ENCODE results near the gene CACNA1B. TPM values are rescaled to one million over a fixed set of nuclear protein-coding genes. Genes with fewer than 3 reads are reported as not detected.

CACNA1B gene
- total RNA-seq, 1 experiment from 2014 or later: 0.34 TPM

DNA sequence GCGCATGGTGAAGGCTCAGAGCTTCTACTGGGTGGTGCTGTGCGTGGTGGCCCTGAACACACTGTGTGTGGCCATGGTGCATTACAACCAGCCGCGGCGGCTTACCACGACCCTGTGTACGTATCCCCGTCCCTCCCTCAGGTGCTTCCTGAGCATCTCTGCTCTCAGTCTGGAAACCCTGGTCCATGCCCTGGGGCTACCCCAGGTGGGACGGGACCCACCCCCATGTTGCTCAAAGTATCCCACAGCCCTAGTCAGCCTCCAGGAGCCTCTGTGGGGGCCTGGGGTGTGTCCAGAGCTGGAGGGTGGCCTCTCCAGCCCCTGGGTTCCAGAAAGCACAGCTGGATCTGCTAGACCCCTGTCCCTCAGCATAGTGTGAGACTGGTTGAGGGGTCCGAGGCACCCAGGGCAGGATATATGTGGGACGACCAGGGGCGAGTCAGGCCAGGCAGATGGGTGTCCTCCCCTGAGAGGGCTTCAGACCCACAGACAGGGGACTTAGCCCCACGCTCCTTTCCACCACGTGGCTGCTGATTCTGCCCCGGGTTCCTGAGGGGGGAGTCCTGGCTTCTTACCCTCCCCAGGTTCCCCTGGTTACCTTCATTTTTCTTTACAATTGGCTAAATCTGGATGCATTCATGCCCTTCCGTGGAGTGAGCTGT lies 94.0 kb downstream of the CACNA1B start:
- no peak for TF ChIP-seq EZH2 (IDR thresholded peaks at IDR 0.05; ENCODE audit: borderline replicate concordance, low read depth, low read length, poor library complexity, severe bottlenecking)
- TF ChIP-seq, protein P1, sequence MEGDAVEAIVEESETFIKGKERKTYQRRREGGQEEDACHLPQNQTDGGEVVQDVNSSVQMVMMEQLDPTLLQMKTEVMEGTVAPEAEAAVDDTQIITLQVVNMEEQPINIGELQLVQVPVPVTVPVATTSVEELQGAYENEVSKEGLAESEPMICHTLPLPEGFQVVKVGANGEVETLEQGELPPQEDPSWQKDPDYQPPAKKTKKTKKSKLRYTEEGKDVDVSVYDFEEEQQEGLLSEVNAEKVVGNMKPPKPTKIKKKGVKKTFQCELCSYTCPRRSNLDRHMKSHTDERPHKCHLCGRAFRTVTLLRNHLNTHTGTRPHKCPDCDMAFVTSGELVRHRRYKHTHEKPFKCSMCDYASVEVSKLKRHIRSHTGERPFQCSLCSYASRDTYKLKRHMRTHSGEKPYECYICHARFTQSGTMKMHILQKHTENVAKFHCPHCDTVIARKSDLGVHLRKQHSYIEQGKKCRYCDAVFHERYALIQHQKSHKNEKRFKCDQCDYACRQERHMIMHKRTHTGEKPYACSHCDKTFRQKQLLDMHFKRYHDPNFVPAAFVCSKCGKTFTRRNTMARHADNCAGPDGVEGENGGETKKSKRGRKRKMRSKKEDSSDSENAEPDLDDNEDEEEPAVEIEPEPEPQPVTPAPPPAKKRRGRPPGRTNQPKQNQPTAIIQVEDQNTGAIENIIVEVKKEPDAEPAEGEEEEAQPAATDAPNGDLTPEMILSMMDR (conservative IDR thresholded peaks at IDR 0.05; ENCODE audit: low read depth, low read length): no peak
- DNase-seq (ENCODE audit: low spot score): no peak

DNA sequence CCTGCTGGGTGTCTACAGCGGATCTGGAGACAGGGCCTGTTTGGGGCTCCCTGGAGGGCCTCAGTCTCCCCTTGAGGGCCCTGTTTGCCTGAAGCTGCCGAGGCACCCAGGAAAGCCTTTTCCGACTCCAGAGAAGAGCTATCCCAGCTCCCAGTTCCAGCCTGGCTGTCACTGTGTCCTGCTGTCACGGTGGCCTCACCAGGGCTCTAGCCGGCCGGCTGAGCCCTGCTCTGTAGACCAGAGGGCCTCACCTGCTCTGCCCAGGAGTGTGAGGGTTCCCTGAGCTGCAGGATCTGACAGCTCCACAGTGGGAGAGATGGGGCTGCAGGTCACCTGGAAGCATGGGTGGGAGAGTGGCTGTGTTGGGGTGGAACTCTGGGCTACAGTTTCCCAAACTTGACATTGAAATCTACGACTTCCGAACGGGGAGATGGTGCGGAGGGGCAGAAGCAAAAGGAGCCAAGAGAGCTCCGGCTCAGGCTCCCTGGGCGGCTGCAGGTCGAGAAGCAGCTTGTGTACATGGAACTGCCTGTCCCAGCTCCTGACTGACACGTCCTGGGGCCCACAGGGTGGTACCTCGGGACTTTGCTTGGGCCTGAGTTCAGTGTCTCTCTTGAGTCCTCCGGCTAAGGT lies 94.9 kb downstream of the CACNA1B start:
- no peaks in the 10 kb centered on the region for H3K4me1 ChIP-seq (ENCODE audit: insufficient read depth, low read length, poor library complexity, severe bottlenecking)
- CTCF ChIA-PET: no interaction called here
- no TSS peak for BruUV-seq (replicated peaks)
- TF ChIP-seq EZH2 (IDR thresholded peaks at IDR 0.05; ENCODE audit: borderline replicate concordance, low read depth, low read length, poor library complexity, severe bottlenecking): no peak
- TF ChIP-seq, protein P1 (conservative IDR thresholded peaks at IDR 0.05; ENCODE audit: low read depth, low read length): no peak
- intact Hi-C loops (cut with micrococcal nuclease; ENCODE audit: unreplicated experiment): no loop called here
- POLR2A ChIA-PET (ENCODE audit: low non-redundant PET): no interaction called here
- no peaks in the 10 kb centered on the region for H3K27me3 ChIP-seq (replicated peaks; ENCODE audit: insufficient read depth, low read depth, low read length, poor library complexity)
- no peak overlapping the region for H3K4me3 ChIP-seq (ENCODE audit: low read depth, low read length, poor library complexity, severe bottlenecking)
- DNase-seq (ENCODE audit: low spot score): no peak
- H3K27ac ChIP-seq (ENCODE audit: low read depth, low read length, poor library complexity, severe bottlenecking): no peak overlapping the region
- no peaks in the 10 kb centered on the region for H3K9me3 ChIP-seq (ENCODE audit: low read depth, low read length, poor library complexity, severe bottlenecking)
- no peaks in the 10 kb centered on the region for H3K36me3 ChIP-seq (ENCODE audit: insufficient read depth, low read length, poor library complexity, severe bottlenecking)

More for the DNA sequence above, 94.0 kb downstream of the CACNA1B start:
- BruUV-seq (replicated peaks): no TSS peak
- CTCF ChIA-PET: no interaction called here
- Histone ChIP-seq H3K27me3 (replicated peaks; ENCODE audit: insufficient read depth, low read depth, low read length, poor library complexity) (no peaks in the 10 kb centered on the region), H3K27ac (ENCODE audit: low read depth, low read length, poor library complexity, severe bottlenecking) (no peak overlapping the region), H3K4me3 (ENCODE audit: low read depth, low read length, poor library complexity, severe bottlenecking) (no peak overlapping the region), H3K9me3 (ENCODE audit: low read depth, low read length, poor library complexity, severe bottlenecking) (no peaks in the 10 kb centered on the region), H3K4me1 (ENCODE audit: insufficient read depth, low read length, poor library complexity, severe bottlenecking) (no peaks in the 10 kb centered on the region), H3K36me3 (ENCODE audit: insufficient read depth, low read length, poor library complexity, severe bottlenecking) (no peaks in the 10 kb centered on the region)
- POLR2A ChIA-PET (ENCODE audit: low non-redundant PET): no interaction called here
- intact Hi-C loops (cut with micrococcal nuclease; ENCODE audit: unreplicated experiment): no loop called here

DNA sequence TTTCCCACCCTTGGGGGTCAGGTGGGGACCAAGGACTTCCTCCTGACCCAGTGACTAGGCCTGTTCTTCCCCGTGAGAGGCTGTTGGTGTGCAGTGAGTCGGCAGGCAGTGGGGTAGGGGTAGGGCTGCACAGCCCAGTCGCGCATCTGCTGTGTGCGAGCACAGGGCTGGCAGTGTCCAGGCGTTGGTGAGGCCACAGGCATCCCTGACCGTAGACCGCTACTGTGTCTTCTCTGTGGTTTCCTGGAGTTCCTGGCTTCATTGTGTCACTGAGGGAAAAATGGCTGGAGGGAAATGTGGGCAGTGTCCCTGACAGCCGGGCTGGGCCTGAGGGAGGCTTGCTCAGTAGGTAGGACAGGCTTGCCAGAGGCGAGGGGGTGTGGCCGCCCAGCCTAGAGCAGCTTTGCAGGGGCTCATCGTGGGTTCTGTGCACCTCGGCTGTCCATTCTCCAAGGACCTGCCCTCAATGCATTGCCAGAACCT lies 95.4 kb downstream of the CACNA1B start:
- Histone ChIP-seq H3K36me3 (ENCODE audit: insufficient read depth, low read length, poor library complexity, severe bottlenecking) (no peaks in the 10 kb centered on the region), H3K27ac (ENCODE audit: low read depth, low read length, poor library complexity, severe bottlenecking) (no peak overlapping the region), H3K4me1 (ENCODE audit: insufficient read depth, low read length, poor library complexity, severe bottlenecking) (no peaks in the 10 kb centered on the region), H3K4me3 (ENCODE audit: low read depth, low read length, poor library complexity, severe bottlenecking) (no peak overlapping the region), H3K27me3 (replicated peaks; ENCODE audit: insufficient read depth, low read depth, low read length, poor library complexity) (no peaks in the 10 kb centered on the region), H3K9me3 (ENCODE audit: low read depth, low read length, poor library complexity, severe bottlenecking) (no peaks in the 10 kb centered on the region)
- CTCF ChIA-PET: no interaction called here
- no TSS peak for BruUV-seq (replicated peaks)
- POLR2A ChIA-PET (ENCODE audit: low non-redundant PET): no interaction called here
- no peak for TF ChIP-seq EZH2 (IDR thresholded peaks at IDR 0.05; ENCODE audit: borderline replicate concordance, low read depth, low read length, poor library complexity, severe bottlenecking)
- TF ChIP-seq, protein P1 (conservative IDR thresholded peaks at IDR 0.05; ENCODE audit: low read depth, low read length): no peak
- intact Hi-C loops (cut with micrococcal nuclease; ENCODE audit: unreplicated experiment): no loop called here
- no peak for DNase-seq (ENCODE audit: low spot score)
